Thymus (tissue), 11 donors: ENCODE results near the gene EFCAB13. TPM values are rescaled to one million over a fixed set of nuclear protein-coding genes. Genes with fewer than 3 reads are reported as not detected.

Source experiments
- DNase-seq, 9 donors: peaks; one replicate each; pipeline ENCODE4 v3.0.0-alpha.2; 2013; ENCODE audit warnings: low spot score in 9 of 9, low read depth in 6 of 9, missing footprints in 1 of 9
- H3K27ac ChIP-seq, 2 donors: one replicate each; pipeline ENCODE4 v1.5.1; 2013; ENCODE audit warnings: control low read depth in 1 of 2, low read depth in 1 of 2, low read length in 1 of 2, mild to moderate bottlenecking in 1 of 2, moderate library complexity in 1 of 2
- H3K27me3 ChIP-seq, 2 donors: one replicate each; pipeline ENCODE4 v1.5.1; 2013; ENCODE audit warnings: low read length in 1 of 2; ENCODE audit not compliant: control insufficient read depth in 2 of 2, insufficient read depth in 1 of 2
- H3K36me3 ChIP-seq, 2 donors: one replicate each; pipeline ENCODE4 v1.5.1; 2013; ENCODE audit warnings: low read length in 1 of 2, mild to moderate bottlenecking in 1 of 2, moderate library complexity in 1 of 2; ENCODE audit not compliant: control insufficient read depth in 2 of 2, insufficient read depth in 2 of 2
- H3K4me1 ChIP-seq, 2 donors: one replicate each; pipeline ENCODE4 v1.5.1; 2013; ENCODE audit warnings: low read length in 2 of 2; ENCODE audit not compliant: control insufficient read depth in 2 of 2, insufficient read depth in 2 of 2
- H3K4me3 ChIP-seq, 2 donors: one replicate each; pipeline ENCODE4 v1.5.1; 2013; ENCODE audit warnings: low read length in 2 of 2, control low read depth in 1 of 2, mild to moderate bottlenecking in 1 of 2
- H3K9me3 ChIP-seq, 2 donors: one replicate each; pipeline ENCODE4 v1.5.1; 2013; ENCODE audit warnings: low read length in 1 of 2, mild to moderate bottlenecking in 1 of 2; ENCODE audit not compliant: control insufficient read depth in 2 of 2, insufficient read depth in 1 of 2
- WGBS: extraction: QIAGEN DNeasy Blood & Tissue Kit; methylation state at CpG from one replicate; pipeline ENCODE4 v1.1.7; 2013; 5-methylcytosine and 5-hydroxymethylcytosine counted together
- polyA plus RNA-seq: library from polyadenylated mRNA; stranded (reverse); fragments of 200-250 nt; gene quantifications from one replicate; pipeline ENCODE4 v1.2.3, GENCODE V29; 2013
- total RNA-seq: library from RNA; stranded (reverse); fragments of 120-200 nt; gene quantifications from one replicate; pipeline ENCODE4 v1.2.4, GENCODE V29; 2013
- donor health status: healthy.

The EFCAB13 gene
- total and polyA plus RNA-seq, 2 donors: 1.7 to 2.7 TPM

GRCh38 chr17:47317119-47317518, 6.6 kb upstream of the EFCAB13 start:
- peaks cover 0 to 10% of the 10 kb centered on the region in 2 donors for H3K27me3 ChIP-seq
- no peak overlapping the region for H3K4me3 ChIP-seq
- H3K27ac ChIP-seq: no peak overlapping the region
- DNase-seq: no peak
- H3K4me1 ChIP-seq: no peaks in the 10 kb centered on the region
- no peaks in the 10 kb centered on the region for H3K9me3 ChIP-seq
- WGBS: 93% methylated on average over 2 of the region's 2 CpGs
- H3K36me3 ChIP-seq: no peaks in the 10 kb centered on the region

- Histone ChIP-seq H3K27me3 (peaks cover 0 to 19% of the 10 kb centered on the region in 2 donors), H3K9me3 (no peaks in the 10 kb centered on the region), H3K27ac (no peak overlapping the region), H3K4me3 (no peak overlapping the region), H3K4me1 (peaks cover 0 to 2% of the 10 kb centered on the region in 2 donors), H3K36me3 (no peaks in the 10 kb centered on the region)
- no peak for DNase-seq
- 97% methylated on average over 3 of the region's 3 CpGs for WGBS
Observed at GRCh38 chr17:47318197-47318918, 5.4 kb upstream of the EFCAB13 start.

GRCh38 chr17:47320879-47321502, 2.8 kb upstream of the EFCAB13 start:
- H3K27ac ChIP-seq: no peak overlapping the region
- no peaks in the 10 kb centered on the region for H3K9me3 ChIP-seq
- no peaks in the 10 kb centered on the region for H3K36me3 ChIP-seq
- H3K4me3 ChIP-seq: no peak overlapping the region
- H3K4me1 ChIP-seq: peaks cover 0 to 18% of the 10 kb centered on the region in 2 donors
- WGBS: 89% methylated on average over 5 of the region's 5 CpGs
- DNase-seq: no peak
- H3K27me3 ChIP-seq: peaks cover 0 to 41% of the 10 kb centered on the region in 2 donors

- H3K36me3 ChIP-seq: no peaks in the 10 kb centered on the region
- H3K4me3 ChIP-seq: peak overlapping the region; percentile 58 to 68
- 13% methylated on average over 28 of the region's 28 CpGs for WGBS
- peak; percentile 28 to 74 (median 48) for DNase-seq
- peaks cover 0 to 18% of the 10 kb centered on the region in 2 donors for H3K4me1 ChIP-seq
- no peaks in the 10 kb centered on the region for H3K9me3 ChIP-seq
- peak overlapping the region; percentile 63 to 73 for H3K27ac ChIP-seq
- peaks cover 0 to 41% of the 10 kb centered on the region in 2 donors for H3K27me3 ChIP-seq
Observed at GRCh38 chr17:47324224-47325020, 667 bp downstream of the EFCAB13 start.

GRCh38 chr17:47325176-47325575, 1.4 kb downstream of the EFCAB13 start:
- no peak for DNase-seq
- no peaks in the 10 kb centered on the region for H3K9me3 ChIP-seq
- 100% methylated on average over 1 of the region's 1 CpG for WGBS
- H3K4me1 ChIP-seq: peaks cover 0 to 18% of the 10 kb centered on the region in 2 donors
- H3K4me3 ChIP-seq: no peak overlapping the region
- H3K27me3 ChIP-seq: peaks cover 0 to 41% of the 10 kb centered on the region in 2 donors
- H3K27ac ChIP-seq: no peak overlapping the region
- H3K36me3 ChIP-seq: no peaks in the 10 kb centered on the region

GRCh38 chr17:47330548-47330947, 6.8 kb downstream of the EFCAB13 start:
- no peaks in the 10 kb centered on the region for H3K9me3 ChIP-seq
- H3K36me3 ChIP-seq: no peaks in the 10 kb centered on the region
- 96% methylated on average over 2 of the region's 2 CpGs for WGBS
- H3K27me3 ChIP-seq: peaks cover 0 to under 1% of the 10 kb centered on the region in 2 donors
- H3K4me1 ChIP-seq: no peaks in the 10 kb centered on the region
- H3K27ac ChIP-seq: no peak overlapping the region
- DNase-seq: no peak
- H3K4me3 ChIP-seq: no peak overlapping the region

GRCh38 chr17:47332287-47332686, 8.5 kb downstream of the EFCAB13 start:
- no peak for DNase-seq
- H3K4me3 ChIP-seq: no peak overlapping the region
- H3K9me3 ChIP-seq: no peaks in the 10 kb centered on the region
- H3K36me3 ChIP-seq: no peaks in the 10 kb centered on the region
- no peak overlapping the region for H3K27ac ChIP-seq
- no peaks in the 10 kb centered on the region for H3K27me3 ChIP-seq
- H3K4me1 ChIP-seq: no peaks in the 10 kb centered on the region

GRCh38 chr17:47335101-47335936, 11.6 kb downstream of the EFCAB13 start:
- H3K4me1 ChIP-seq: no peaks in the 10 kb centered on the region
- no peaks in the 10 kb centered on the region for H3K36me3 ChIP-seq
- H3K27ac ChIP-seq: no peak overlapping the region
- no peak overlapping the region for H3K4me3 ChIP-seq
- no peaks in the 10 kb centered on the region for H3K9me3 ChIP-seq
- DNase-seq: no peak
- H3K27me3 ChIP-seq: no peaks in the 10 kb centered on the region
- 80% methylated on average over 4 of the region's 4 CpGs for WGBS
